Limb (tissue), 2 donors: ENCODE measurements around the gene TDRD10.

ENCODE experiments used
- DNase-seq, 2 donors: peaks; one replicate each; pipeline ENCODE4 v3.0.0-alpha.2; 2016; ENCODE audit errors: extremely low spot score in 2 of 2

The TDRD10 gene

GRCh38 chr1:154577346-154578057 is 75.5 kb downstream of the TDRD10 start:
- DNase-seq = no peak

GRCh38 chr1:154578058-154578418 is 76.0 kb downstream of the TDRD10 start:
- peak in 1 of 2 donors; percentile 24 for DNase-seq

- DNase-seq = no peak
Observed at GRCh38 chr1:154579374-154579773, 77.4 kb downstream of the TDRD10 start.

- DNase-seq = no peak
Observed at GRCh38 chr1:154581766-154582165, 79.7 kb downstream of the TDRD10 start.

- no peak for DNase-seq
Observed at GRCh38 chr1:154582885-154583284, 80.9 kb downstream of the TDRD10 start.

GRCh38 chr1:154583773-154584172 is 81.8 kb downstream of the TDRD10 start:
- peak; percentile 45 to 50 for DNase-seq

- no peak for DNase-seq
Observed at GRCh38 chr1:154584267-154584994, 82.4 kb downstream of the TDRD10 start.

GRCh38 chr1:154586231-154586630 is 84.2 kb downstream of the TDRD10 start:
- DNase-seq = no peak

GRCh38 chr1:154586641-154587040 is 84.6 kb downstream of the TDRD10 start:
- no peak for DNase-seq

GRCh38 chr1:154589780-154590179 is 87.8 kb downstream of the TDRD10 start:
- no peak for DNase-seq

GRCh38 chr1:154590756-154591155 is 88.7 kb downstream of the TDRD10 start:
- DNase-seq = no peak

GRCh38 chr1:154591206-154591605 is 89.2 kb downstream of the TDRD10 start:
- no peak for DNase-seq

- DNase-seq = no peak
Observed at GRCh38 chr1:154593390-154593789, 91.4 kb downstream of the TDRD10 start.

GRCh38 chr1:154594811-154595210 is 92.8 kb downstream of the TDRD10 start:
- DNase-seq = no peak

GRCh38 chr1:154595621-154596020 is 93.6 kb downstream of the TDRD10 start:
- DNase-seq = no peak
